Muscle of leg (tissue), 16 donors: ENCODE data around the gene MED16. TPM values are rescaled to one million over a fixed set of nuclear protein-coding genes. Genes with fewer than 3 reads are reported as not detected.

Experiments used
- DNase-seq: peaks from one replicate; pipeline ENCODE4 v3.0.0; 2013
- H3K27ac ChIP-seq: one replicate; pipeline ENCODE4 v1.5.1; 2013; ENCODE audit warnings: mild to moderate bottlenecking, low read length, control low read depth
- H3K27me3 ChIP-seq: one replicate; pipeline ENCODE4 v1.6.1; 2013; ENCODE audit warnings: low read length; ENCODE audit not compliant: control insufficient read depth, insufficient read depth
- H3K36me3 ChIP-seq: one replicate; pipeline ENCODE4 v1.6.1; 2013; ENCODE audit warnings: low read length; ENCODE audit not compliant: control insufficient read depth, insufficient read depth
- H3K4me1 ChIP-seq: one replicate; pipeline ENCODE4 v1.6.1; 2013; ENCODE audit warnings: low read length; ENCODE audit not compliant: control insufficient read depth, insufficient read depth
- H3K4me3 ChIP-seq: one replicate; pipeline ENCODE4 v1.5.1; 2013; ENCODE audit warnings: low read length, control low read depth
- H3K9me3 ChIP-seq: replicated peaks from 2 replicates; pipeline ENCODE4 v1.6.1; 2013; ENCODE audit warnings: low read depth, low read length; ENCODE audit not compliant: control insufficient read depth
- WGBS: methylation state at CpG from one replicate; pipeline ENCODE4 v1.1.5; 2013; ENCODE audit warnings: missing lambda C conversion rate; ENCODE audit not compliant: insufficient coverage; 5-methylcytosine and 5-hydroxymethylcytosine counted together
- long read RNA-seq, 11 donors: transcript quantifications; one replicate each; lab custom pipeline, GENCODE V29; 2026
- polyA plus RNA-seq, 8 donors: library from polyadenylated mRNA; unstranded; fragments of 120-200 nt; gene quantifications; one replicate each; pipeline versions ENCODE4 v1.2.1 to v1.2.3, GENCODE V29; 2013; ENCODE audit warnings: inconsistent platforms in 1 of 8, low replicate concordance in 1 of 8; ENCODE audit not compliant: insufficient read length in 8 of 8, insufficient read depth in 1 of 8
- total RNA-seq: library from RNA; stranded (reverse); fragments of 120-200 nt; gene quantifications from one replicate; pipeline ENCODE4 v1.2.4, GENCODE V29; 2013

The MED16 gene
- 11.6 TPM for total RNA-seq
- polyA plus RNA-seq = 10 to 100 TPM; 31.9 to 48.1 (median 38.4) TPM
- long read RNA-seq, donor 1, transcript MED16-204 (15 exons, 3,420 nt) = major isoform, 6 of 6 reads
- long read RNA-seq, donor 1, partial matches to known transcripts = 0 of 6 reads
- long read RNA-seq, donor 1, other reads (novel, unspliced or antisense) = 0 of 6 reads
- long read RNA-seq, donor 2, partial matches to known transcripts = 0 of 1 reads
- long read RNA-seq, donor 2, other reads (novel, unspliced or antisense) = 0 of 1 reads
- long read RNA-seq, donor 3, transcript MED16-204 (15 exons, 3,420 nt) = major isoform, 8 of 13 reads
- long read RNA-seq, donor 3, partial matches to known transcripts = 5 of 13 reads
- long read RNA-seq, donor 3, other reads (novel, unspliced or antisense) = 0 of 13 reads
- long read RNA-seq, donor 4, partial matches to known transcripts = 0 of 2 reads
- long read RNA-seq, donor 4, other reads (novel, unspliced or antisense) = 0 of 2 reads
- long read RNA-seq, donor 5, transcript MED16-204 (15 exons, 3,420 nt) = major isoform, 7 of 28 reads
- long read RNA-seq, donor 5, partial matches to known transcripts = 20 of 28 reads
- long read RNA-seq, donor 5, other reads (novel, unspliced or antisense) = 0 of 28 reads
- long read RNA-seq, donor 6, transcript MED16-204 (15 exons, 3,420 nt) = major isoform, 10 of 30 reads
- long read RNA-seq, donor 6, partial matches to known transcripts = 20 of 30 reads
- long read RNA-seq, donor 6, other reads (novel, unspliced or antisense) = 0 of 30 reads
- long read RNA-seq, donor 7, partial matches to known transcripts = 5 of 9 reads
- long read RNA-seq, donor 7, other reads (novel, unspliced or antisense) = 0 of 9 reads
- long read RNA-seq, donor 8 = 0 reads
- long read RNA-seq, donor 9, transcript MED16-204 (15 exons, 3,420 nt) = major isoform, 6 of 6 reads
- long read RNA-seq, donor 9, partial matches to known transcripts = 0 of 6 reads
- long read RNA-seq, donor 9, other reads (novel, unspliced or antisense) = 0 of 6 reads
- long read RNA-seq, donor 10, partial matches to known transcripts = 0 of 4 reads
- long read RNA-seq, donor 10, other reads (novel, unspliced or antisense) = 0 of 4 reads
- long read RNA-seq, donor 11, partial matches to known transcripts = 0 of 5 reads
- long read RNA-seq, donor 11, other reads (novel, unspliced or antisense) = 0 of 5 reads

GRCh38 chr19:892894-893689 lies at the start of gene MED16, which contains the start of gene RNU6-9:
Gene MED16, minus strand, starts transcription at chr19:893187. Its CDS starts 2,056 bp downstream, at chr19:891131.
Gene RNU6-9, plus strand, starts transcription at chr19:893484.
- WGBS = under 1% methylated on average over 43 of the region's 69 CpGs
- H3K27me3 ChIP-seq = no peaks in the 10 kb centered on the region
- no peaks in the 10 kb centered on the region for H3K9me3 ChIP-seq
- peak; percentile 98 for DNase-seq
- peaks cover 44% of the 10 kb centered on the region for H3K36me3 ChIP-seq
- H3K4me1 ChIP-seq = peaks cover 10% of the 10 kb centered on the region
- peak within 1 kb of the TSS; percentile 85 for H3K27ac ChIP-seq
- H3K4me3 ChIP-seq = peak within 1 kb of the TSS; percentile 74

GRCh38 chr19:942133-942645 lies 49.2 kb upstream of the MED16 start:
- 93% methylated on average over 32 of the region's 32 CpGs for WGBS
- Histone ChIP-seq H3K4me1 (peaks cover 20% of the 10 kb centered on the region), H3K27me3 (peaks cover 10% of the 10 kb centered on the region), H3K4me3 (no peak overlapping the region), H3K36me3 (peaks cover 7% of the 10 kb centered on the region), H3K27ac (no peak overlapping the region), H3K9me3 (no peaks in the 10 kb centered on the region)
- DNase-seq = no peak

GRCh38 chr19:941292-942132 lies 48.5 kb upstream of the MED16 start:
- Histone ChIP-seq H3K4me1 (peaks cover 20% of the 10 kb centered on the region), H3K9me3 (no peaks in the 10 kb centered on the region), H3K4me3 (no peak overlapping the region), H3K27ac (peak overlapping the region; percentile 7), H3K27me3 (peaks cover 11% of the 10 kb centered on the region), H3K36me3 (peaks cover 9% of the 10 kb centered on the region)
- WGBS = 89% methylated on average over 45 of the region's 45 CpGs
- DNase-seq = no peak

DNA sequence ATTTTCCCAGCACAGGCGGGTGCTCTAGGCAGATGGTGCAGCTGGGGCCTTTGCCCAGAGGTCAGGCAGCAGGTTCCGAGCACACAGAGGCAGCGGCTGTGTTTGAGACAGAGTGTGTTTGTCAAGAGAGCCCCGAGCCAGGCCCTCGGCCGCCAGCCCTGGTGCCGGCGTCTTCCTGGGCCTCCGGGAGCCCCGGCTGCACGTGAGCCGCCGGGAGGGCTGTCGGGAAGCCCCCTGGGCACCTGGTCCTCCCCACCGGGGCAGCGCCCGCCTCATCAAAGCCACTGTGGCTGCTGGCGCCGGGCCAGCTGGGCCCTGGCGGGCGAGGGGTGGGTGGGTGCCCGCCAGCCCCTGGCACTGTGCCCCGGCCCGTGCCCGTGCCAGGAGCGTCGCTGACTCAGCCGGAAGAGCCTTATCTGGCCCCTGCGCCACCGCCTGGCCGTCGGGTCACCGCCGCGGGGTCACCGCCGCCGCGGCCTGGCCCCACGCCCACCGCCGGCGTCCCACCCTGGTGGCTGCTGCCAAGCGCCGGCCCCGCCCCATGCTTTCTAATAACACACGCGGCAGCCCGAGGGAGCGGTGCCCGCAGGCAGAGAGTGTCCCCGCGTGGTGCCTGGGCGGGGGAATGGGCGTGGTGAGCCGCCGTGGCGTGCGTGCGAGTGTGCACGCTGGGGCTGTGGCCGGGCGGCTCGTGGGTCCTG lies 47.8 kb upstream of the MED16 start:
- WGBS = 73% methylated on average over 64 of the region's 64 CpGs
- H3K36me3 ChIP-seq = peaks cover 9% of the 10 kb centered on the region
- H3K4me3 ChIP-seq = no peak overlapping the region
- H3K9me3 ChIP-seq = no peaks in the 10 kb centered on the region
- peaks cover 20% of the 10 kb centered on the region for H3K4me1 ChIP-seq
- DNase-seq = peak; percentile 73
- peak overlapping the region; percentile 76 for H3K27ac ChIP-seq
- H3K27me3 ChIP-seq = peaks cover 14% of the 10 kb centered on the region

GRCh38 chr19:939922-940321 lies 46.9 kb upstream of the MED16 start:
- Histone ChIP-seq H3K4me1 (peaks cover 24% of the 10 kb centered on the region), H3K9me3 (no peaks in the 10 kb centered on the region), H3K36me3 (peaks cover 9% of the 10 kb centered on the region), H3K27me3 (peaks cover 14% of the 10 kb centered on the region), H3K27ac (peak overlapping the region; percentile 76), H3K4me3 (no peak overlapping the region)
- WGBS = 97% methylated on average over 6 of the region's 7 CpGs
- no peak for DNase-seq

DNA sequence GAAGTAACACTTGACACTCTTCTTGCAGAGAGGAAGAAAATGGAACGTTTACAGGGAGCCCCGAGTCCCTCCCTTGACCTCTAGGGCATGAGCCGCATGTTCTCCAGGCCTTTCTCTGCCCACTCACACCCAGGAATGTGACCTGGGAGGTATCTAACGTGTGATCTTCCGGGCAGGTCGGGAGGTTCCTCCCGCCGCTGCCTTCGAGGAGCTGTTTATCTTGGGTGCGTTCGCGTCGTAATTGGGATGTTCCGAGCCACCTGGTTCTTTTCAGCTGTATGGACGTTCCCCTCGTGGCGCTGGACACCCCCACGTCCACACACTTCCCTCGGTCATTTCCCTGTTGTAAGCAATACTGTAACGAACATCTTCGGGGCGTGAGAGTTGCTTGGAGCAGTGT lies 46.5 kb upstream of the MED16 start:
- 90% methylated on average over 20 of the region's 22 CpGs for WGBS
- Histone ChIP-seq H3K9me3 (no peaks in the 10 kb centered on the region), H3K36me3 (peaks cover 9% of the 10 kb centered on the region), H3K27me3 (peaks cover 14% of the 10 kb centered on the region), H3K4me3 (no peak overlapping the region), H3K4me1 (peaks cover 28% of the 10 kb centered on the region), H3K27ac (no peak overlapping the region)
- DNase-seq = no peak

DNA sequence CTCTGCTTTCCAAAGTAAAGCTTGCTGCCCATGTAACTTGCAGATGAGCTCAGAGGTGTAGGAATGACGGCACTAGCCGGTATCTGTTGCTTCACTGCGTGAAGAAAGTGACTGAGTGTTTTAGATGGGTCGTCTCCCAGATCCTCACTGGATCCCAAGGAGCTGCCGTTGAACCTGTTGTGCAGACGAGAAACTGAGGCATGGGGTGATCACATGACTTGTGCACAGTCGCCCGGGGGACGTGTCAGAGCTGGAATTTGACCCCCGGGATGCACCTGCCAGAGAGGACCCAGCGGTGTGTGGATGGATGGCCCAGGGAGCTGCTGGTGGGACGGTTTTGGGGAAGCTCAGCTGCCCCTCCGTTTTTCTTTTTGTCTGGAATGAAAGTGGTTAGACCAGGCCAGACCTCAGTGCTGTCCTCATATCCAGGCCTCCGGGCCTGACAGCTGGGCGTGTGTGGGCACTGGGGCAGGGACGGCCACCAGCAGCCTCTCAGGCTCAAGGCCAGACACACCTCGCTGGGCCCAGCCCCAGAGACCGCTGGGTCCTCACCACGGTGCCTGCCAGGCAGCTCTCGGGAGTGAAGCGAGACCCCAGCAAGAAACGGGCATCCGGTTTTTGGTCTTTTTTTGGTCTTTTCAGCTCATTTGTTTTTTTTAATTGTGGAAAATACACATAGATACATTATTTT lies 45.4 kb upstream of the MED16 start:
- Histone ChIP-seq H3K9me3 (no peaks in the 10 kb centered on the region), H3K36me3 (peaks cover 9% of the 10 kb centered on the region), H3K4me1 (peaks cover 38% of the 10 kb centered on the region), H3K27ac (no peak overlapping the region), H3K4me3 (no peak overlapping the region), H3K27me3 (peaks cover 18% of the 10 kb centered on the region)
- 80% methylated on average over 17 of the region's 23 CpGs for WGBS
- DNase-seq = no peak

GRCh38 chr19:937259-937694 lies 44.3 kb upstream of the MED16 start:
- Histone ChIP-seq H3K9me3 (no peaks in the 10 kb centered on the region), H3K27me3 (peaks cover 24% of the 10 kb centered on the region), H3K4me1 (peaks cover 49% of the 10 kb centered on the region), H3K36me3 (peaks cover 10% of the 10 kb centered on the region), H3K27ac (no peak overlapping the region), H3K4me3 (no peak overlapping the region)
- DNase-seq = no peak
- 86% methylated on average over 10 of the region's 16 CpGs for WGBS
